Mucosa of rectum (tissue), 2 donors: ENCODE data around the gene LPCAT1.

Experiments used
- H3K27ac ChIP-seq, 2 donors: one replicate each; pipeline ENCODE4 v1.7.0; 2013; ENCODE audit warnings: inconsistent platforms in 2 of 2, low read depth in 2 of 2, low read length in 2 of 2
- H3K27me3 ChIP-seq, 2 donors: one replicate each; pipeline ENCODE4 v1.7.0; 2013; ENCODE audit warnings: low read length in 2 of 2; ENCODE audit not compliant: control insufficient read depth in 2 of 2, insufficient read depth in 2 of 2
- H3K36me3 ChIP-seq, 2 donors: one replicate each; pipeline ENCODE4 v1.7.0; 2013; ENCODE audit warnings: low read length in 2 of 2; ENCODE audit not compliant: control insufficient read depth in 2 of 2, insufficient read depth in 2 of 2
- H3K4me1 ChIP-seq, 2 donors: one replicate each; pipeline ENCODE4 v1.7.0; 2013; ENCODE audit warnings: low read length in 2 of 2, mild to moderate bottlenecking in 1 of 2; ENCODE audit not compliant: control insufficient read depth in 2 of 2, insufficient read depth in 2 of 2
- H3K4me3 ChIP-seq, 2 donors: one replicate each; pipeline ENCODE4 v1.7.0; 2013; ENCODE audit warnings: low read length in 2 of 2
- H3K9ac ChIP-seq, 2 donors: one replicate each; pipeline ENCODE4 v1.7.0; 2013; ENCODE audit warnings: low read length in 2 of 2, low read depth in 1 of 2, mild to moderate bottlenecking in 1 of 2
- H3K9me3 ChIP-seq, 2 donors: one replicate each; pipeline ENCODE4 v1.7.0; 2013; ENCODE audit warnings: low read length in 2 of 2; ENCODE audit not compliant: control insufficient read depth in 2 of 2
- donor health status: healthy.
- donor health status: Normal muscosa, but diverticular disease.

LPCAT1 gene

DNA sequence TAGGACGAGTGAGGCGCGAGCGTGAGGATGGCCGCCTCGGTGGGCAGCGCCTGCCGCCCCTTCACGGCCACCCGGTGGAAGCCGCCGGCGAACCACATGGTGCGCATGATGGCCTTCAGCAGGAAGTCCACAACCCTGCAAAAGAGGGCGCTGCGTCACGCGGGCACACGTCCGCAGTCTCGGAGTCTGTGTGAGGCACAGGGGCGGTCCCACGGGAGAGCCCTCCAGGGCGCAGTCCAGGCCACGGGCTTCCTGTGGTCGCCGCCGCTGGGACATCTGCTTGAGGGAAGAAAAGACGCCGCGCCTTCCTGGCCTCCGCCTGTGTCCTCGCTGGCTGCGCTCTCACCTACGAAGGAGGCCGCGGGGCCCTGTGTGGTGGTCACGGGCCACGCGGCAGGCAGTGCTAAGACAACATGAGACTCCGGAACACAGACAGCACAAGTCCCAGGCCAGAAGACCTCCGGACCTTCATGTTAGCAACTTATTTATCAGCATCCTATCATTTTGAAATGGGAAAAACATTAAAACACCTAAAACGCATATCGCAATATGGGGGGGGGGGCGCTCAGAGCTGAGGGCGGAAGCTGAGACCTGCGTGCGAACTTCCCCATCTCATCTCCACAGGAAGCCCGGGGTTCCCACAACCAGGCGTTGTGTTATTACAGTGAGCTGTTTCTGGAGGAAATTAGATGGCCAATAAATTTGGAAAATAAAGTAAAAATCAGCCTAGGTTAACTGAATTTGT is 28.8 kb downstream of the LPCAT1 start:
- Histone ChIP-seq H3K9ac (peak overlapping the region in 1 of 2 donors; percentile 16), H3K4me3 (peak overlapping the region in 1 of 2 donors; percentile 15), H3K9me3 (no peaks in the 10 kb centered on the region), H3K27ac (peak overlapping the region in 1 of 2 donors; percentile 58), H3K36me3 (peaks cover 0 to 2% of the 10 kb centered on the region in 2 donors), H3K27me3 (no peaks in the 10 kb centered on the region), H3K4me1 (peaks cover 0 to 1% of the 10 kb centered on the region in 2 donors)

GRCh38 chr5:1493941-1494340 is 29.8 kb downstream of the LPCAT1 start:
- Histone ChIP-seq H3K4me3 (no peak overlapping the region), H3K9ac (no peak overlapping the region), H3K9me3 (no peaks in the 10 kb centered on the region), H3K27me3 (no peaks in the 10 kb centered on the region), H3K36me3 (peaks cover 0 to 2% of the 10 kb centered on the region in 2 donors), H3K27ac (no peak overlapping the region), H3K4me1 (peaks cover 0 to 3% of the 10 kb centered on the region in 2 donors)

- Histone ChIP-seq H3K4me3 (no peak overlapping the region), H3K9ac (no peak overlapping the region), H3K9me3 (no peaks in the 10 kb centered on the region), H3K4me1 (peaks cover 0 to 3% of the 10 kb centered on the region in 2 donors), H3K36me3 (peaks cover 0 to 2% of the 10 kb centered on the region in 2 donors), H3K27me3 (no peaks in the 10 kb centered on the region), H3K27ac (no peak overlapping the region)
These were observed 30.3 kb downstream of the LPCAT1 start for GRCh38 chr5:1493413-1493812.

- H3K27me3 ChIP-seq, result no peaks in the 10 kb centered on the region
- no peak overlapping the region for H3K9ac ChIP-seq
- H3K4me3 ChIP-seq, result no peak overlapping the region
- H3K36me3 ChIP-seq, result peaks cover 0 to 3% of the 10 kb centered on the region in 2 donors
- H3K9me3 ChIP-seq, result no peaks in the 10 kb centered on the region
- H3K4me1 ChIP-seq, result peaks cover 0 to 3% of the 10 kb centered on the region in 2 donors
- no peak overlapping the region for H3K27ac ChIP-seq
These were observed 31.0 kb downstream of the LPCAT1 start for GRCh38 chr5:1492757-1493156.

GRCh38 chr5:1490376-1490775 is 33.4 kb downstream of the LPCAT1 start:
- peaks cover 0 to 3% of the 10 kb centered on the region in 2 donors for H3K4me1 ChIP-seq
- H3K9ac ChIP-seq, result no peak overlapping the region
- no peak overlapping the region for H3K4me3 ChIP-seq
- no peaks in the 10 kb centered on the region for H3K27me3 ChIP-seq
- H3K27ac ChIP-seq, result peak overlapping the region in 1 of 2 donors; percentile 24
- H3K36me3 ChIP-seq, result peaks cover 13 to 15% of the 10 kb centered on the region in 2 donors
- no peaks in the 10 kb centered on the region for H3K9me3 ChIP-seq

DNA sequence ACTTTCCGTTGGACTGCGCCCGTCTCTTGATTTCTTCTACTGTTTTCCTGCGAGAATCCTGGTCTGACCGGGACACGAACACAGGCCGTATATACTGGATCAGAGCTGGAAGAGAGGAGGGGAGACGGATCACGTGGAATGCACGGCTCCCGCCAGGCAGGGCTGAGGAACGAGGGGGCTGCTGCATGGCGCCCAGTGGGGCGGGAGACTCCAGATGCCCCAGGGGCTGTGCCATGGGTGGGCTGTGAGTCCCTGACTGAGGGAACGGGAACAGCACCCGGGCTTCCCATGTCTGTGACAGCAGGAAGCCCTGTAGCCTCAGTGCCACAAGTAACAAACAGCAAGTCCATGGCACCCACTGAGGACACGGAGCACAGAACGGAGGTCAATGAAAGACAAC is 34.0 kb downstream of the LPCAT1 start:
- Histone ChIP-seq H3K36me3 (peaks cover 13 to 15% of the 10 kb centered on the region in 2 donors), H3K9me3 (no peaks in the 10 kb centered on the region), H3K4me1 (peaks cover 0 to 3% of the 10 kb centered on the region in 2 donors), H3K4me3 (no peak overlapping the region), H3K27ac (peak overlapping the region; percentile 22 to 24), H3K27me3 (no peaks in the 10 kb centered on the region), H3K9ac (no peak overlapping the region)

- Histone ChIP-seq H3K4me3 (peak overlapping the region in 1 of 2 donors; percentile 3), H3K27ac (peak overlapping the region in 1 of 2 donors; percentile 63)
These were observed 34.7 kb downstream of the LPCAT1 start for GRCh38 chr5:1488882-1489680.

DNA sequence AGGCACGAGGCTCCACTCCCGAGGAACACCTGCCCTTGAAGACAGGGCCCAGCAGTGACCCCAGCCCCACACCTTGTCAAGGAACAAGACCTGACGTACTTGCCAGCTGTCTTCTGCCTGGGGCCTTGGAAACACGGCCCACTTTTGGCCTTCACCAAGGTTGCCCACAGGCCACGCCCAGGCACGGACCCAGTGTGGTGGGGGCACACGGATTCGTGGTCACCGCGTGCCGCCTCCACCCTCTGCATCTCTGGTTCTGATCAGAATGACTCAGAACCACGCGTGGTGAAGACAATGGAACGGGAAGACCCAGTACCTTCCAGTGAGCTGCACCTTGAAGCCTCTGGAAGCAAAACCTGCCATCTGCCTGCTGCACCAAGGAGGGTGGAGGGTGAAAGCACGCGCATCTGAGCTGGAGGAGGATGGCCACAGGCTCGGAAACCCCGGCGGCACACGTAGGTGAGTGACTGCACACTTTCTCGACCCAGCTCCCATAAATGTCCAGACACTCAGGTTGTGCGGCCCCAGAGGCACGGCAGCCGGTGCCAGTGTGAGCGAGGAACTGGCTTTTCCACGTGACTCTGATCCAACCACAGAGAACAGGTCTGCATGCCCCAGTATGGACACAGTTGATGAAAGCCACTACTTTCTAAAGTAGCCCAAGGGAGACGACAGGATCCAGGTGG is 36.5 kb downstream of the LPCAT1 start:
- peaks cover 13 to 15% of the 10 kb centered on the region in 2 donors for H3K36me3 ChIP-seq

More at GRCh38 chr5:1488882-1489680, 34.7 kb downstream of the LPCAT1 start:
- H3K27me3 ChIP-seq, result no peaks in the 10 kb centered on the region
- no peaks in the 10 kb centered on the region for H3K9me3 ChIP-seq
- peaks cover 0 to 3% of the 10 kb centered on the region in 2 donors for H3K4me1 ChIP-seq
- peaks cover 13 to 15% of the 10 kb centered on the region in 2 donors for H3K36me3 ChIP-seq
- H3K9ac ChIP-seq, result no peak overlapping the region

DNA sequence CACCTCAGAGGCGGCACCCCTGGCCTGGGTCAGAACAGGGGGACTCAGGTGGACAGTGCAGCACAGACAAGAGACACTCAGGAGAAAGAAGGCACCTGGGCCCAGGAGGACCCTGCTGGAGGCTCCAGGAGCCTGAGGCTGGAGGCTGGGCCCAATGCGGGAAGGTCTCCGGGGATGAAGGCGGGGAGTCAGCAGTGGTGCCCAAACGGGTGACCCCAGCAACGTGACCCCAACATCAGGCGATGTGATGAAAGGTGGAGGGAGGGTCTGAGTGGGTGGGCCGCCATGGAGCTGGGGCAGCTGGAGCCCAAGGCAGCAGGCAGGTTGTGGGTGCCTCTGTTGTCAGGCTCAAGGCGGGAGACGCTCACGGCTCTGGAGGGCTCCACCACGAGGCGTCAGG is 37.5 kb downstream of the LPCAT1 start:
- Histone ChIP-seq H3K4me1 (peaks cover 0 to 3% of the 10 kb centered on the region in 2 donors), H3K9me3 (no peaks in the 10 kb centered on the region), H3K27me3 (no peaks in the 10 kb centered on the region), H3K36me3 (peaks cover 13 to 15% of the 10 kb centered on the region in 2 donors), H3K9ac (no peak overlapping the region), H3K27ac (no peak overlapping the region), H3K4me3 (no peak overlapping the region)

More for the DNA sequence above, 36.5 kb downstream of the LPCAT1 start:
- Histone ChIP-seq H3K4me3 (no peak overlapping the region), H3K27me3 (no peaks in the 10 kb centered on the region), H3K4me1 (peaks cover 0 to 3% of the 10 kb centered on the region in 2 donors), H3K27ac (no peak overlapping the region), H3K9ac (no peak overlapping the region), H3K9me3 (no peaks in the 10 kb centered on the region)
